HG03342 (cell line): ENCODE data around the gene NTRK3.

Experiments
- ATAC-seq: cut with Tn5 transposase; IDR thresholded peaks from one replicate; pipeline ENCODE4 v1.9.1; 2021; ENCODE audit warnings: mild to moderate bottlenecking, moderate library complexity; ENCODE audit not compliant: unreplicated experiment

NTRK3 gene

GRCh38 chr15:88188300-88188699 lies 68.2 kb downstream of the NTRK3 start:
- ATAC-seq = no peak

GRCh38 chr15:88187195-88187594 lies 69.3 kb downstream of the NTRK3 start:
- ATAC-seq = no peak

DNA sequence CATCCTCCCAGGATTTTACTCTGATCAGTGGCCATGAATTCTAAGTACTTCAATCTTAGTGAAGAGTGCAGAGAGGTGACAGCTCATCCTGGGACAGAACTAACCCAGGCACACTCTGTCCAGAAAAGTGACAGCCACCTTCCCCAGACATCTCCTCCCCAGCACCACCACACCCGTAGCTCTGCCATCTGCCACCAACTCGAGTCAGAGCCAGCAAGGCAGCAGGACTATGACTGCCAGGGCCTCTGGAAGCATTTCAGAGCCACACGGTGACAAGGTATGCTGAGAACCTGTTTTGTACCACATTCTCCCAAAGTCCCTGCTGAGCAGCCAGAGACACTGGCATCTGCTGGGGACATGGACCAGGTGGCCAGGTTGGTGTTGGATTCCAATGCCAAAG lies 71.0 kb downstream of the NTRK3 start:
- ATAC-seq = no peak

DNA sequence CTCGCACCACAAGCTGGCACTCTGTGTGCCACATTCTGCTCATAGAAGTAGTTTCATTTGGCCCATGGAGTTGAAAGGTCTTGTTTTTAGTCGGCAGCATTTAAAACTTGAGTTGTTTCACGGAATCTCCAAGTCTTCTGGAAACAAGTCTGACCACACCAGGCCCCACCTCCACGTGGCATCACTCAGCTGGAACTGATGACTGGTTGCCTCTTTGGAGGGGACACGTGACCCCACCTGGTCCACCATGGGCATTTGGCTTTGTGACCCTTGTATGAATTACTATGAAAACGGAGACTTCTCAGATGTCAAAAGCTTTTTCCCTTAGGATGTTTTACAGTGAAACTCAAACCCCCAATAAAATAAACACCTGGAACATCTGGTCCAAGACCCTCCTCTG lies 74.9 kb downstream of the NTRK3 start:
- ATAC-seq = no peak

DNA sequence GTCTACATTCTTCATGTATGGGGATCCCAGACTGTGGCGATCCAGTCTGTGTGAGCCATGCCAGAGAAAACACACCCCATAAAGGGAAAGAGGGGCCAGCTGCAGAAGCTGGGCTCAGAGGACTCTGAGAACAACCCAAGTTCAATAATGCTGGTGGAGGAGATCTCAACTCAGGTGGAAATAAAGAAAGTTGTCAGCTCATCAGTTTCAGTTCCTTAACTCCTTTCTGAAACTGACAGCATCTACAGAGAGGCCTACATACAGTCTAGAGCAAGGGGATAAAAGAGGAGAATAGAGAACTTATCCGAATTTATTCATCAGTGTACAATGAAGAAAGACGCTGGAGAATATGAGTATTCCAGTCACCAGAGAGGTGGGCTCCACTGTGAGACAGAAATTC lies 77.0 kb downstream of the NTRK3 start:
- peak; percentile 95 for ATAC-seq

DNA sequence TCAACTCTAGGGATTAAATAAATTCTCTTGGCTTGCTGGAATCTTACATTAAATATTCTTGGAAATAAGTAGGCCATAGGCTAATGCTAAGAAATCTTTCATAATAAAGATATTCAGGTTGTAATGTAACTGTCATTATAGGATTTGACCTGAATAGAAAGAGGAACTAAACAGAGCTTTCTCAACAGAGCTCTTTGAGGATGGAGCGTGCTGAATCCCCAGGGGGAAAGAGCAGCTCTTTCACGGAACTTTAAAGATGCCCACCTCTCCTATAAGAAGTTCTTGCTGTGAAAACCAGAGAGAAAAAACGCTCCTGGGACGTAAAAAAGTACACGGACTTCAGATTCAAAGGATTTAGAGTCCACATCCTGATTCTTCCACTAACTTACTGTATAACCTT lies 77.9 kb downstream of the NTRK3 start:
- peak; percentile 67 for ATAC-seq

- no peak for ATAC-seq
Measured at GRCh38 chr15:88177451-88177850, 79.1 kb downstream of the NTRK3 start.

- no peak for ATAC-seq
Measured at GRCh38 chr15:88174571-88174970, 82.0 kb downstream of the NTRK3 start.

GRCh38 chr15:88166082-88166993 lies 90.2 kb downstream of the NTRK3 start:
- ATAC-seq = peak; percentile 52

- no peak for ATAC-seq
Measured at GRCh38 chr15:88161636-88162035, 94.9 kb downstream of the NTRK3 start.

GRCh38 chr15:88155310-88155709 lies 101.2 kb downstream of the NTRK3 start:
- no peak for ATAC-seq

DNA sequence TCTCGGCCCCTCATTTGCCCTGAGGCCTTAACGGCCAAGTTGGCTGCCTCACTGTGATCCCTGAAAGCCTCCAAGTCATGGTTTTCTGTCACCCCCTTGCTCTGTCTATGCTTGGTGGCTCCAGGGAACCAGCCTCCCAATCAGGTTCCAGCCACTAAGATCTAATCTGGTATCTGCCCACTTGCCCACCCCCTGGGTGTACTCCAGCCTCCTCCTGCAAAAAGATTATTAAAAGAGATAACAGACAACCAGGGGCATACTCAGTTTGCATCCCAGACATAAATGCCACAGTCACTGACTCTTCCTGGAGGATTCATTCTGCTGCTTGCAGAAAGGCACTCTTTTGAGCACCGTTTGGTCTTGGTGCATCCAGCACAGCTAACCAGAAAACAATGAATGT lies 103.9 kb downstream of the NTRK3 start:
- ATAC-seq = no peak

DNA sequence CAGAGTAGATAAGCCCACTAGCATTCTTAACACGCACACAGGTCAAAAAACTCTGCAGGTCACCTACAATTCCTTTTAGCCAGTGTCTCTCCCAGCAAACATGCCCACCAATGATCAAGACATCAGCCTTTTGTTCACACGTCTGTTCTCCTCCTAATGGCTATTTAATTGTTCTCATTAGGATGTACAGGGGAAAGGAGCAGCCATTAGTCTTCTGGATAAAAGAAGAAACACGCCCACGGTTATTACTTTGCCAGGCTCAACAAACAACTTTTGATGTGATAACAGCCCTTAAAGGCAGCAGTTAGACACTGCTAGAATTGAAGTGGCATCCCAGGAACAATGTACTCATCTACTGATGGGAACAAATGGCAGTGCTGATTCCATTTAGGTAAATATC lies 108.8 kb downstream of the NTRK3 start:
- ATAC-seq = no peak

GRCh38 chr15:88144921-88145653 lies 111.5 kb downstream of the NTRK3 start:
- no peak for ATAC-seq

DNA sequence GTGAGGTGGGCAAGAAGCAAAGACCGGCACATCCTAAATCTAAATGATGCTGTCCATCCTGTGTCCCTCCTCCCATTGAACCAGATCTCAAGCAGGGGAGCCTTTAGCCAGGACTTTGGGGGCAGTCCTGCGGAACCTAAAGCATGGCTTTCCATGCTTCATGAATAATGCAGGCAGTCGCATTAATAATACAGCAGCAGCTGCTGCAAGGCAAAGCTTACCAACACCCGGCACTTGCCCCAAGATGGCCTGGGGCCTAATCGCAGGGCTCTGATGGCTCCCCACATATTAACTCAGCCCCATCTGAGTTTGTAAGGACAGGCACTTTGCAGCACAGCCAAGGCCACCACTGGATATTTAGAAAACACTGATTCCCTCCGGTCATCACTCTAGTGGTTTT lies 114.4 kb downstream of the NTRK3 start:
- ATAC-seq = no peak

DNA sequence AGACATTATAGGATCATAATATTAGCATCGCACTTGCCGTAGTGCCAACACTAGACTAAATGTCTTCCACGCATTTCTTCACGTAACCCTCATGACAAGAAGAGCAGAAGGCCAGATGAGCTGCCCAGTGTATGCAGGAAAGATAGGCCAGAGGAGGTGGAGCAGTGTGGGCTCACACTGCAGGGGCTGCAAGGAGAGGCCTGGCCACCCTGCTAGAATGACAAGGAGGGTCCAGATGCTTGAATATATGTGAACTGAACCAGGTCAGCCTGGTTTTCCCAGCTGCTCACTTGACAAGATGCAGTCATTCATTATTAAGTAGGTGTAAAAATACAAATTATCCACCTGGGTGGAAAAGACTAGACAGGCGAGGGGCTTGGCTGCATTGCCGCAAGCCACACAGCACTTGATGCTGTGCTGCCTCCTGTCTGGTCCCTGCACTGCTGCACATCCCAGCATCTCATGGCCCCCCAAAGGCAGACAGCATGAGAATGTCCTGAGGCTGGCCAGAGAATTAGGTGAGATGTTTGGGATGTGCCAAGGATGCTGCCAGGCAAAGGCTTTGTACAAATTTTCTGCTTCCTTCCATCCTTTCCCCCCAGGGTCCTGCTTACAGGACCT lies 115.2 kb downstream of the NTRK3 start:
- ATAC-seq = no peak

GRCh38 chr15:88140398-88140797 lies 116.1 kb downstream of the NTRK3 start:
- no peak for ATAC-seq

GRCh38 chr15:88139936-88140335 lies 116.6 kb downstream of the NTRK3 start:
- no peak for ATAC-seq

- no peak for ATAC-seq
Measured at GRCh38 chr15:88133795-88134194, 122.7 kb downstream of the NTRK3 start.

DNA sequence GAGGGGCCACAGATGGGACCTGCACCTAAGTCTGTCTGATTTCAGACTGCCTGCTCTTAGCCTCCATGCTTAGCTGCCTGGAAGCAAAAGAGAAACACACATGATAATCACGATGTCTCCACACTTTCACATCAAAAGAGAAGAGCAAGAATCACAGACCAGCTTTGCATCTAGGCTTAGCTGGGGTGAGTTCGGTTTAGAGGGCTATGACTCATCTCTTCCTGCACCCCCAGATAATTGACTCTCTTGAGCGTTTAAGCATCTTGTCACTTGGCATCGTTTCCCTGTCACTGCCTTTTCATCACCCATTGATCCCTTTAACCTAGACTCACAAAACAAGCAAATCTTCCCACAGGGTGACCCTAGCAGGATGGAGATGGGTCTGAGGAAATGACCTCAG lies 124.0 kb downstream of the NTRK3 start:
- ATAC-seq = no peak

- no peak for ATAC-seq
Measured at GRCh38 chr15:88131937-88132336, 124.6 kb downstream of the NTRK3 start.

DNA sequence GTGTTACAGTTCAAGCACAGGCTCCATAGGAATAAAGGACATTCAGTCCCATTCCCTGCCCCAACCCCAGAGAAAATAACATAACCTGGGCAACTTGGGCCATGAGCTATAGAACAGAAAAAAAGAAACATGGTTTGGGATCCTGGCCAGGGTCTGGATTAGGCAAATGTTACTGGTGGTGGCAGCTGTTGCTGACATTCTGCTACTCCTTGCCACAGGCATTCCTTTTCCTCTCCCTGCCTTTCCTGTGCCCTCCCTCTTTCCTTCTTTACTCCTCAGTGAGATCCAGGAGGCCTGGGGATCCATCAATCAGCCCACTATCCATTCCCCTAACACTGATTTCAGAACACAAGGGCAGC lies 129.1 kb downstream of the NTRK3 start:
- no peak for ATAC-seq
